GM20431 (cell line): Measurements from ENCODE around the gene TRIM10.
"Not testable (repeated sequence)": the region's sequence is repeated elsewhere in the genome, so short reads cannot be mapped to it uniquely, and the experiment has no call there.

Experiments used
- in situ Hi-C: fragments of 300-500 bp; cut with MseI, MboI; formaldehyde crosslinking; loops from one replicate; pipeline ENCODE4 v1.15.0; 2020; ENCODE audit warnings: low sequenced_read_pairs; ENCODE audit not compliant: unreplicated experiment

TRIM10 gene

GRCh38 chr6:30178837-30179236 is 17.8 kb upstream of the TRIM10 start:
- in situ Hi-C loops, result no loop called here

GRCh38 chr6:30175765-30176164 is 14.8 kb upstream of the TRIM10 start:
- in situ Hi-C loops, result no loop called here

GRCh38 chr6:30172681-30173080 is 11.7 kb upstream of the TRIM10 start:
- in situ Hi-C loops, result no loop called here

GRCh38 chr6:30171677-30172471 is 10.9 kb upstream of the TRIM10 start:
- in situ Hi-C loops, result no loop called here

GRCh38 chr6:30169658-30170614 is 8.9 kb upstream of the TRIM10 start:
- in situ Hi-C loops, result no loop called here

- in situ Hi-C loops, result no loop called here
Measured at GRCh38 chr6:30168741-30169140, 7.7 kb upstream of the TRIM10 start.

GRCh38 chr6:30167101-30167500 is 6.1 kb upstream of the TRIM10 start:
- in situ Hi-C loops, result no loop called here

- in situ Hi-C loops, result not testable (repeated sequence)
Measured at GRCh38 chr6:30165238-30165637, 4.2 kb upstream of the TRIM10 start.

GRCh38 chr6:30164714-30165113 is 3.7 kb upstream of the TRIM10 start:
- in situ Hi-C loops, result no loop called here

GRCh38 chr6:30163918-30164654 is 3.1 kb upstream of the TRIM10 start:
- in situ Hi-C loops, result no loop called here

- in situ Hi-C loops, result no loop called here
Measured at GRCh38 chr6:30163090-30163917, 2.3 kb upstream of the TRIM10 start, which contains the start of gene TRIM15. Gene TRIM15 (plus strand): TSS chr6:30163546. CDS start chr6:30163685, 139 bp downstream.

GRCh38 chr6:30162265-30163089 is 1.5 kb upstream of the TRIM10 start:
- in situ Hi-C loops, result no loop called here

- in situ Hi-C loops, result no loop called here
Measured at GRCh38 chr6:30160008-30160784, 815 bp downstream of the TRIM10 start.

GRCh38 chr6:30158475-30159040 is 2.5 kb downstream of the TRIM10 start:
- in situ Hi-C loops, result no loop called here

GRCh38 chr6:30157999-30158398 is 3.0 kb downstream of the TRIM10 start:
- in situ Hi-C loops, result no loop called here

- in situ Hi-C loops, result no loop called here
Measured at GRCh38 chr6:30157581-30157980, 3.4 kb downstream of the TRIM10 start.

- in situ Hi-C loops, result no loop called here
Measured at GRCh38 chr6:30156774-30157173, 4.2 kb downstream of the TRIM10 start.

- in situ Hi-C loops, result no loop called here
Measured at GRCh38 chr6:30156262-30156599, 4.8 kb downstream of the TRIM10 start.
